Ishikawa (cell line): ENCODE results near the gene CEP128.

Experiments used
- CEBPB ChIP-seq: IDR thresholded peaks from 2 replicates; pipeline ENCODE4 v1.6.1; 2012
- CREB1 ChIP-seq: IDR thresholded peaks from 2 replicates; pipeline ENCODE4 v1.6.1; 2012; ENCODE audit warnings: low read depth
- EGR1 ChIP-seq: IDR thresholded peaks from 2 replicates; pipeline ENCODE4 v1.6.1; 2012
- EP300 ChIP-seq: IDR thresholded peaks from 2 replicates; pipeline ENCODE4 v1.6.1; 2012; ENCODE audit warnings: borderline replicate concordance
- FOXM1 ChIP-seq: IDR thresholded peaks from 2 replicates; pipeline ENCODE4 v1.6.1; 2012; ENCODE audit warnings: low read depth, borderline replicate concordance
- NFIC ChIP-seq: IDR thresholded peaks from 2 replicates; pipeline ENCODE4 v1.6.1; 2012
- RAD21 ChIP-seq: IDR thresholded peaks from 2 replicates; pipeline ENCODE4 v1.6.1; 2012; ENCODE audit warnings: low read depth
- TAF1 ChIP-seq: IDR thresholded peaks from 2 replicates; pipeline ENCODE4 v1.6.1; 2012; ENCODE audit warnings: low read depth, mild to moderate bottlenecking
- TCF12 ChIP-seq: IDR thresholded peaks from 2 replicates; pipeline ENCODE4 v1.6.1; 2012; ENCODE audit warnings: low read depth
- TEAD4 ChIP-seq: IDR thresholded peaks from 2 replicates; pipeline ENCODE4 v1.6.1; 2012
- YY1 ChIP-seq: IDR thresholded peaks from 2 replicates; pipeline ENCODE4 v1.6.1; 2012; ENCODE audit warnings: low read depth
- ZBTB7A ChIP-seq: IDR thresholded peaks from 2 replicates; pipeline ENCODE4 v1.6.1; 2012; ENCODE audit warnings: low read depth
- TF ChIP-seq, protein P1 (sequence below): IDR thresholded peaks from 2 replicates; pipeline ENCODE4 v1.6.1; 2012
- TF ChIP-seq, protein P2 (sequence below): IDR thresholded peaks from 2 replicates; pipeline ENCODE4 v1.6.1; 2012
- TF ChIP-seq, protein P3 (sequence below): IDR thresholded peaks from 2 replicates; pipeline ENCODE4 v1.6.1; 2012; ENCODE audit warnings: low read depth, mild to moderate bottlenecking

CEP128 gene

DNA sequence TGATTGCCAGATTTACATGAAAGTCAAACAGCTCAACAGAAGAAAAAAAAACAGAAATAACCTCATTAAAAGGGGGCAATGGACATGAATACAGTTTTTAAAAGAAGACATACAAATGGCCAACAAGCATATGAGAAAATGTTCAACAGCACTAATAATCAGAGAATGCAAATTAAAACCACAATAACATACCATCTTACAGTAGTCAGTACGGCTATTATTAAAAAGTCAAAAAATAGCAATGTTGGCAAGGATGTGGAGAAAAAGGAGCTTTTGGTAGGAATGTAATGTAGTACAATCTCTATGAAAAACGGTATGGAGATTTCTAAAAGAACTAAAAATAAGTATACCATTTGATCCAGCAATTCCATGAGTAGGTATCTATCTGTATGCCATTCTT, 272.1 kb downstream of the CEP128 start:
- TF ChIP-seq CREB1 (no peak), TAF1 (no peak), TEAD4 (no peak), CEBPB (no peak), TCF12 (no peak)
- TF ChIP-seq, protein P1, sequence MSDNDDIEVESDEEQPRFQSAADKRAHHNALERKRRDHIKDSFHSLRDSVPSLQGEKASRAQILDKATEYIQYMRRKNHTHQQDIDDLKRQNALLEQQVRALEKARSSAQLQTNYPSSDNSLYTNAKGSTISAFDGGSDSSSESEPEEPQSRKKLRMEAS, result no peak

DNA sequence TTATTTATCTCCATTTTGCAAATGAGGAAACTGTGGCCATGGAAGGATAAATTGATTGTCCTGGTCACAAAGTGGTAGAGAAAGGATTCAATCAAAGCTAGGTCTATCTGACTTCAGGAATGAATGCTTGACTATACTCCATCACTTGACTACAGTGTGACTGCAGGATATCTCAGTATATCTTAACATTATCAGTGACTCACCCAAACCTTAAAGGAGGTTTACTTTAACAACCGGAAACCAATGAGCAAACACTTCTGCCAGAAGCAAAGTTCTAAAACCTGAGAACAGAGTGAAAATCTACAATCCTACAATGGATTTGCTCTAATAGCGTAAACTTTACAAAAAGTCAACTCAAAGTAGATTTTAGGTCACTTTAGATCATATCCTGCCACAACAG, 277.0 kb downstream of the CEP128 start:
- no peak for TF ChIP-seq TCF12
- TF ChIP-seq NFIC, result no peak
- TF ChIP-seq, protein P1, result no peak
- no peak for TF ChIP-seq EGR1
- TF ChIP-seq, protein P2, sequence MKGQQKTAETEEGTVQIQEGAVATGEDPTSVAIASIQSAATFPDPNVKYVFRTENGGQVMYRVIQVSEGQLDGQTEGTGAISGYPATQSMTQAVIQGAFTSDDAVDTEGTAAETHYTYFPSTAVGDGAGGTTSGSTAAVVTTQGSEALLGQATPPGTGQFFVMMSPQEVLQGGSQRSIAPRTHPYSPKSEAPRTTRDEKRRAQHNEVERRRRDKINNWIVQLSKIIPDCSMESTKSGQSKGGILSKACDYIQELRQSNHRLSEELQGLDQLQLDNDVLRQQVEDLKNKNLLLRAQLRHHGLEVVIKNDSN, result no peak
- TF ChIP-seq TEAD4, result no peak
- TF ChIP-seq, protein P3, sequence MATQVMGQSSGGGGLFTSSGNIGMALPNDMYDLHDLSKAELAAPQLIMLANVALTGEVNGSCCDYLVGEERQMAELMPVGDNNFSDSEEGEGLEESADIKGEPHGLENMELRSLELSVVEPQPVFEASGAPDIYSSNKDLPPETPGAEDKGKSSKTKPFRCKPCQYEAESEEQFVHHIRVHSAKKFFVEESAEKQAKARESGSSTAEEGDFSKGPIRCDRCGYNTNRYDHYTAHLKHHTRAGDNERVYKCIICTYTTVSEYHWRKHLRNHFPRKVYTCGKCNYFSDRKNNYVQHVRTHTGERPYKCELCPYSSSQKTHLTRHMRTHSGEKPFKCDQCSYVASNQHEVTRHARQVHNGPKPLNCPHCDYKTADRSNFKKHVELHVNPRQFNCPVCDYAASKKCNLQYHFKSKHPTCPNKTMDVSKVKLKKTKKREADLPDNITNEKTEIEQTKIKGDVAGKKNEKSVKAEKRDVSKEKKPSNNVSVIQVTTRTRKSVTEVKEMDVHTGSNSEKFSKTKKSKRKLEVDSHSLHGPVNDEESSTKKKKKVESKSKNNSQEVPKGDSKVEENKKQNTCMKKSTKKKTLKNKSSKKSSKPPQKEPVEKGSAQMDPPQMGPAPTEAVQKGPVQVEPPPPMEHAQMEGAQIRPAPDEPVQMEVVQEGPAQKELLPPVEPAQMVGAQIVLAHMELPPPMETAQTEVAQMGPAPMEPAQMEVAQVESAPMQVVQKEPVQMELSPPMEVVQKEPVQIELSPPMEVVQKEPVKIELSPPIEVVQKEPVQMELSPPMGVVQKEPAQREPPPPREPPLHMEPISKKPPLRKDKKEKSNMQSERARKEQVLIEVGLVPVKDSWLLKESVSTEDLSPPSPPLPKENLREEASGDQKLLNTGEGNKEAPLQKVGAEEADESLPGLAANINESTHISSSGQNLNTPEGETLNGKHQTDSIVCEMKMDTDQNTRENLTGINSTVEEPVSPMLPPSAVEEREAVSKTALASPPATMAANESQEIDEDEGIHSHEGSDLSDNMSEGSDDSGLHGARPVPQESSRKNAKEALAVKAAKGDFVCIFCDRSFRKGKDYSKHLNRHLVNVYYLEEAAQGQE, result no peak
- no peak for TF ChIP-seq EP300
- TF ChIP-seq YY1, result no peak
- no peak for TF ChIP-seq FOXM1
- TF ChIP-seq TAF1, result no peak
- no peak for TF ChIP-seq ZBTB7A
- no peak for TF ChIP-seq CEBPB
- TF ChIP-seq RAD21, result no peak
- TF ChIP-seq CREB1, result no peak

DNA sequence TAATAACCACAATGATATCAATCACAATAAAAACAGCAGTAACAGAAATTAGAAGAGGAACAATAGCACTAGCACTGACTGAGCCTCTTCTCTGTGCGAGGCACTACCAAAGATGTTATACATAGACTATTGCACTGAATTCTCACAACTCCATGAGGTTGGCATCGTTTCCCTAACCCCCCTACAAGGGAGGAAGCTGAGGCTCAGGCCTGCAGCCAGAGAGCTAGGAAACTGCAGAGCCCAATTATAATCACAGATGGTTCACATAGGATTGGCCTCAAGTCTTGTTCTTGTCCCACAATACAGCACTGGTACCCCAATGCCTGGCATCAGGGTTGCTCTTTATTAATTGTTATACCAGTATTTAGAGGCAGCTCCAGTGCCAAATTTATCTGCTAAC, 278.0 kb downstream of the CEP128 start:
- no peak for TF ChIP-seq ZBTB7A
- TF ChIP-seq TCF12, result no peak
- TF ChIP-seq, protein P2, result no peak
- TF ChIP-seq TEAD4, result no peak
- TF ChIP-seq NFIC, result no peak
- no peak for TF ChIP-seq RAD21
- TF ChIP-seq FOXM1, result no peak
- no peak for TF ChIP-seq EP300
- no peak for TF ChIP-seq EGR1
- TF ChIP-seq, protein P3, result no peak
- TF ChIP-seq, protein P1, result no peak
- TF ChIP-seq TAF1, result no peak
- no peak for TF ChIP-seq YY1
- no peak for TF ChIP-seq CREB1
- TF ChIP-seq CEBPB, result no peak

DNA sequence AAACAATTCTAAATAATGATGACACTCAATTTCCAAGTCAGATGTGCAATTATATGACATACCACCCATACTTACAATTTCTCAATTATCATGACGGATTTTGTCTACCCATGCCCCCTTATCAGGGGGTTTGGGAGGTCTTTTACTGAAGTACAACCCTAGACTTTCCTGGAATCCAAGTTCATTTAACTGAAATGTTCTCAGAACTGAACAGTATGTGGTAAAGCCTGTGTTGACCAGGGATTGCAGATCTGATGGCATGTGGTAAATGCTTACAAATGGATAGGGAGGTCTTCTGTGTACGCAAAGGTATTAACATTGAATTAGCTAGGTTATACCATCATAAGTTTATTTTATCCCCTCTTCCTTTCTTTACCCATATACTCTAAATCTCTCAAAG, 281.8 kb downstream of the CEP128 start:
- TF ChIP-seq, protein P2, result no peak
- TF ChIP-seq TCF12, result no peak
- TF ChIP-seq, protein P3, result no peak
- TF ChIP-seq RAD21, result no peak

DNA sequence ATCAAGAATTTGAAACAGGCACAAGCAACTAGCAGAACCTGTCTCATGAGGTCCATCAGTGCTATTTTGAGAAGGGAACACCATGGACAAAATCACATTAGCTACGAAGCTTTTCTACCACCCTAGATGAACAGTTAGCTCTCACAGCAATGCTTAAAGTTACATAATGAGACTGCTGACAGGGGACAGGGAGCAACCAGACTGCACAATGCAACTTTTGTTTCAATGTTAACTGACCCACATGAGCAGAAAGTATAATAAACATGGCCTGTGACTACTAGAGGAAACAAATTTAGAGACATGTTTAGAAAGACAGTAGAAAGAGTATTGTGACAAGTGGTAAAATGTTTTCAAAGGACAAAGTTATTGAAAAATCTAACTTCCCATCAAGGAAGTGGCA, 282.8 kb downstream of the CEP128 start:
- TF ChIP-seq, protein P1, result no peak
- TF ChIP-seq TEAD4 (no peak), CEBPB (no peak), FOXM1 (no peak), ZBTB7A (no peak), YY1 (no peak), EP300 (no peak), EGR1 (no peak), TCF12 (no peak), CREB1 (no peak), NFIC (no peak), TAF1 (no peak)
- TF ChIP-seq, protein P2, result no peak
- TF ChIP-seq, protein P3, result no peak
